ENCODE results near the gene DLGAP4. TPM values are rescaled to one million over a fixed set of nuclear protein-coding genes. Genes with fewer than 3 reads are reported as not detected.

DLGAP4 gene
- polyA plus RNA-seq, 1 of the 3 experiments (the other 2 are of a cell fraction): 31.2 TPM

GRCh38 chr20:36370991-36371790 is 65.1 kb downstream of the DLGAP4 start:
- Histone ChIP-seq H3K9me3 (no peaks in the 10 kb centered on the region), H3K4me1 (ENCODE audit: control insufficient read depth in 1 of 2, insufficient read depth in 2 of 2, low read depth in 1 of 2, low read length in 1 of 2) (no peaks in the 10 kb centered on the region), H3K79me2 (ENCODE audit: insufficient read depth) (no peaks in the 10 kb centered on the region), H3K9ac (no peak overlapping the region), H2AFZ (ENCODE audit: low read depth) (no peak overlapping the region), H3K4me2 (no peak overlapping the region), H4K20me1 (ENCODE audit: insufficient read depth) (no peaks in the 10 kb centered on the region), H3K27me3 (ENCODE audit: insufficient read depth) (peaks cover 6% of the 10 kb centered on the region; the same call in 1 of the 2 replicates), H3K9me2 (no peaks in the 10 kb centered on the region), H3K36me3 (replicated peaks in 1 of 2; ENCODE audit: control insufficient read depth in 1 of 2, insufficient read depth in 2 of 2, low read length in 1 of 2) (no peaks in the 10 kb centered on the region), H3K27ac (ENCODE audit: low read depth in 2 of 2, low read length in 1 of 2) (no peak overlapping the region), H3F3A (replicated peaks; ENCODE audit: insufficient read depth) (no peaks in the 10 kb centered on the region), H3K4me3 (ENCODE audit: low read depth in 2 of 2, low read length in 1 of 2) (no peak overlapping the region)
- TF ChIP-seq ELF1 (IDR thresholded peaks at IDR 0.05): no peak
- no peak for TF ChIP-seq MAX (IDR thresholded peaks at IDR 0.05; ENCODE audit: low read depth)
- no peak for TF ChIP-seq TEAD4 (IDR thresholded peaks at IDR 0.05; ENCODE audit: borderline replicate concordance, insufficient read depth)
- no peak for TF ChIP-seq RCOR1 (IDR thresholded peaks at IDR 0.05; ENCODE audit: low read length)
- TF ChIP-seq GATA2 (CRISPR knock-in tag; IDR thresholded peaks at IDR 0.05): no peak
- no peak for TF ChIP-seq YY1 (IDR thresholded peaks at IDR 0.05; ENCODE audit: low read depth)
- TF ChIP-seq USF2 (IDR thresholded peaks at IDR 0.05; ENCODE audit: borderline replicate concordance, low read depth, low read length): no peak
- TF ChIP-seq CTCF (IDR thresholded peaks at IDR 0.05): no peak
- TF ChIP-seq FOXJ3 (CRISPR knock-in tag; IDR thresholded peaks at IDR 0.05): no peak
- TF ChIP-seq FOXM1 (IDR thresholded peaks at IDR 0.05; ENCODE audit: low read depth): no peak
- no peak for TF ChIP-seq PBX3 (IDR thresholded peaks at IDR 0.05)
- TF ChIP-seq MXI1 (IDR thresholded peaks at IDR 0.05; ENCODE audit: low read depth, low read length): no peak
- DNase-seq: no peak
- CTCF ChIA-PET: interaction anchor here (0.7 kb wide), 1 partner anchor 68 kb away, joined by 3 read pairs; no protein-coding TSS in a partner anchor
- 57% methylated on average over 15 of the region's 15 CpGs for WGBS (ENCODE audit: low lambda C conversion rate)
- POLR2A ChIA-PET: interaction anchor here (0.6 kb wide), 1 partner anchor 95 kb away, joined by 3 read pairs; no protein-coding TSS in a partner anchor

- no peaks in the 10 kb centered on the region for H3K79me2 ChIP-seq (ENCODE audit: insufficient read depth)
- 58% methylated on average over 7 of the region's 7 CpGs for WGBS (ENCODE audit: low lambda C conversion rate)
- no peak overlapping the region for H3K4me2 ChIP-seq
- no peaks in the 10 kb centered on the region for H3K9me2 ChIP-seq
- ChIA-PET POLR2A (no interaction called here), CTCF (interaction anchor here (0.9 kb wide), 1 partner anchor 67 kb away, joined by 3 read pairs; no protein-coding TSS in a partner anchor)
- H3K4me3 ChIP-seq (ENCODE audit: low read depth in 2 of 2, low read length in 1 of 2): no peak overlapping the region
- H3K4me1 ChIP-seq (ENCODE audit: control insufficient read depth in 1 of 2, insufficient read depth in 2 of 2, low read depth in 1 of 2, low read length in 1 of 2): no peaks in the 10 kb centered on the region
- no peak for TF ChIP-seq FOXJ3 (CRISPR knock-in tag; IDR thresholded peaks at IDR 0.05)
- no peaks in the 10 kb centered on the region for H3K27me3 ChIP-seq (ENCODE audit: insufficient read depth)
- no peaks in the 10 kb centered on the region for H3K36me3 ChIP-seq (replicated peaks in 1 of 2; ENCODE audit: control insufficient read depth in 1 of 2, insufficient read depth in 2 of 2, low read length in 1 of 2)
- no peak for DNase-seq
- no peaks in the 10 kb centered on the region for H4K20me1 ChIP-seq (ENCODE audit: insufficient read depth)
- no peaks in the 10 kb centered on the region for H3K9me3 ChIP-seq
- H2AFZ ChIP-seq (ENCODE audit: low read depth): no peak overlapping the region
- no peak overlapping the region for H3K27ac ChIP-seq (ENCODE audit: low read depth in 2 of 2, low read length in 1 of 2)
- no peaks in the 10 kb centered on the region for H3F3A ChIP-seq (replicated peaks; ENCODE audit: insufficient read depth)
- H3K9ac ChIP-seq: no peak overlapping the region
These were observed 66.5 kb downstream of the DLGAP4 start for GRCh38 chr20:36372666-36373065.

All from SK-N-SH (cell line).